ENCODE data around the gene TRAPPC2B.

The TRAPPC2B gene

DNA sequence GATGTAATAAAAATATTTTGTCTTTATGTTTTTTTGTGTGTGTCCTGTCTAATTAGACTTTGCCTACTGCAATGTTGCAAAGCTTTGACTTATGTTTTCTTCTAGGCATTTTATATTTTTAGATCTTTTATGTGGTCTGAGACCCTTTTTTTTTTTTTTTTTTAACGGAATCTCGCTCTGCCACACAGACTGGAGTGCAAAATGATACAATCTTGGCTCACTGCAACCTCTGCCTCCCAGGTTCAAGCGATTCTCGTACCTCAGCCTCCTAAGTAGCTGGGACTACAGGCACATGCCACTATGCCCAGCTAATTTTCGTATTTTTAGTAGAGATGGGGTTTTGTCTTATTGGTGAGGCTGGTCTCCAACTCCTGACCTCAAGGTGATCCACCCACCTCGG, 20.8 kb upstream of the TRAPPC2B start:
- H3K4me3 ChIP-seq (ENCODE audit: low read depth in 1 of 2, low read length in 2 of 2) = no peak overlapping the region

DNA sequence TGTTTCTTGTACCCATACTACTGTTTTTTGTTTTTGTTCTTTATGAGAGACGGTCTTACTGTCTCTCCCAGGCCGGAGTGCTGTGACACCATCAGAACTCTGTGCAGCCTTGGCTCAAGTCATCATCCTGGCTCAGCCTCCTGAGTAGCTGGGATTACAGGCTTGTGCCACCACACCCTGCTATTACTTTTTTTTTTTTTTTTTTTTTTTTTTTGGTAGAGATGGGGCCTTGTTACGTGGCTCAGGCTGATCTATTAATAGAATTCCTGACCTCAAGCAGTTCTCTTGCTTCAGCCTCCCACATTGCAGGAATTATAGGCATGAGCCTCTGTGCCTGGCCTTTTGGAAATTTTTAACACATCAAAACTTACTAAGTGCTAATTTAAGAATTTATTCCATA, 15.2 kb upstream of the TRAPPC2B start:
- H3K27me3 ChIP-seq (ENCODE audit: control insufficient read depth in 1 of 2, insufficient read depth in 2 of 2, low read length in 2 of 2) = no peaks in the 10 kb centered on the region
- H3K9ac ChIP-seq (ENCODE audit: low read length) = no peak overlapping the region
- no peak overlapping the region for H3K27ac ChIP-seq (ENCODE audit: low read depth, low read length)
- peaks cover 13% of the 10 kb centered on the region for H3K4me1 ChIP-seq (ENCODE audit: insufficient read depth, low read length)
- H3K4me3 ChIP-seq (ENCODE audit: low read depth in 1 of 2, low read length in 2 of 2) = no peak overlapping the region
- H3K36me3 ChIP-seq (ENCODE audit: insufficient read depth, low read length) = peaks cover 6% of the 10 kb centered on the region
- peaks cover 3% of the 10 kb centered on the region for H3K9me3 ChIP-seq (ENCODE audit: low read length)

More for the DNA sequence above, 20.8 kb upstream of the TRAPPC2B start:
- Histone ChIP-seq H3K36me3 (ENCODE audit: insufficient read depth, low read length) (no peaks in the 10 kb centered on the region), H3K27me3 (ENCODE audit: control insufficient read depth in 1 of 2, insufficient read depth in 2 of 2, low read length in 2 of 2) (no peaks in the 10 kb centered on the region), H3K4me1 (ENCODE audit: insufficient read depth, low read length) (no peaks in the 10 kb centered on the region), H3K27ac (ENCODE audit: low read depth, low read length) (no peak overlapping the region), H3K9me3 (ENCODE audit: low read length) (no peaks in the 10 kb centered on the region), H3K9ac (ENCODE audit: low read length) (no peak overlapping the region)

DNA sequence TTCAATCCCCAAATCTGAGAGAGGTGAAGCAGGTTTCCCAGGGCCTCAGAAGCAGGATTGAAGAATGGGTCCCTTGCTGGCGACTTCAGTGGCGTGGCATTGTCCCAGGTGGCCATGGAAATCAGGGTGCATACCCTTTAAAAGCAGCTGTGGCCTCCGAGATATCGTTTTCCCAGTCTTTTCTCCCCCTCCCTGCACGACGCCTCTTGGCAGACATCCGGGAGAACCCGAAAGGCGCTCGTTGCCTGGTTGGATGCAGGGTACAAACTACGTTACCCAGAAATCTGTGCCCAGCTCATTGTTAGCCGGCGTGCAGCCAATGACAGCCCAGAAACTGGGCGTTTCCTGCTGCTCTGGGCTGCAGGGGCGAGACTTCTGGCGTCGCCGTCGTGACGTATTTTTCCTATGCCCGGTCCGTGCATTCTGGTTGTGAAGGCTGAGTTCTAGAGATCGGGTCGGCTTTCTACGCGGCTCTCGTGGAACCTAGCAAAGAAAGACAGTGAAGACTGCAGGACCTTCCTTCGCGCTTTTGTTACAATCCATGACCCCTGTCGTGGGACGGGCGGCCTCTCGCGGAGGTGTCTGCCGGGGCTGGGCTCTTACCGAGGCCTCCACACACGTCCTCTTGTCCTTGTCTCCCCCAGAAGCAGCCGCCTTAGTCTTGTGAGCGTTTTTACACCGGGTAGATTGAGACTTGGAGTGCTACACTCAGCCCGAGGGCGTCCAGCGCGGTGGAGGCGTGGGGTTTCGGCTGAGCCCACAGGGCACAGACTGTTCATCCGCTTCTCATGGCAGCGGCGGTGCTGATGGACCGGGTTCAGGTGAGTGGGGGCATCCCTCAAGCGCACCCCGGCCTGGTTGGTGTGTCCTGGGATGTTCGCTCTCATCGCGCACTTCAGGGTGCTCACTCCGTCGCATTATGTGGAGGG, 12.2 kb upstream of the TRAPPC2B start, which contains the start of gene ZNF304:
Gene ZNF304, plus strand, starts transcription at position 395 of the 929 bp plus-strand sequence. Its CDS starts 394 bp downstream, at position 789.
- peak within 1 kb of the TSS; percentile 69 for H3K27ac ChIP-seq (ENCODE audit: low read depth, low read length)
- H3K27me3 ChIP-seq (ENCODE audit: control insufficient read depth in 1 of 2, insufficient read depth in 2 of 2, low read length in 2 of 2) = no peaks in the 10 kb centered on the region
- H3K4me1 ChIP-seq (ENCODE audit: insufficient read depth, low read length) = peaks cover 13% of the 10 kb centered on the region

DNA sequence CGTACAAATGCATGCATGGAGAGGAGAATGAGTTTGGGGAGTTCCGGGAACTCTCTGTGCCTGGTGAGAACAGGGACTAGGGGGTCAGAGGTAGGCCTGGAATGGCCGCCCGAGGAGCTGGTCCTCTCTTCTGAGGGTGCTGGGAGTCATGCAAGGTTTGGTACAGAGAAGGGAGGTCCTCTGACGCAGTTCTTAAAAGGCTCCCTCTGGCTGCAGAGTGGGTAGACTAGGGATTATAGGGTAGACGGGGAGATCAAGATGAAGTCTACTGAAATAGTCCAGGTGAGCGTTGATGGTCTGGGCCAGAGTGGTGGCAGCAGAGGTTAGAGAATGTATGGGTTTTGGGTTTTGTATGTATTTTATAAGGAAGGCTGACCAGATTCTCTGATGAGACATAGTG, 11.5 kb upstream of the TRAPPC2B start:
- peaks cover 13% of the 10 kb centered on the region for H3K4me1 ChIP-seq (ENCODE audit: insufficient read depth, low read length)
- H3K4me3 ChIP-seq (ENCODE audit: low read depth in 1 of 2, low read length in 2 of 2) = peak overlapping the region; percentile 95 to 98
- H3K27ac ChIP-seq (ENCODE audit: low read depth, low read length) = no peak overlapping the region
- H3K9ac ChIP-seq (ENCODE audit: low read length) = peak overlapping the region; percentile 99
- H3K9me3 ChIP-seq (ENCODE audit: low read length) = peaks cover 32% of the 10 kb centered on the region
- no peaks in the 10 kb centered on the region for H3K27me3 ChIP-seq (ENCODE audit: control insufficient read depth in 1 of 2, insufficient read depth in 2 of 2, low read length in 2 of 2)
- peaks cover 43% of the 10 kb centered on the region for H3K36me3 ChIP-seq (ENCODE audit: insufficient read depth, low read length)

More for the DNA sequence above, 12.2 kb upstream of the TRAPPC2B start, which contains the start of gene ZNF304:
- Histone ChIP-seq H3K4me3 (ENCODE audit: low read depth in 1 of 2, low read length in 2 of 2) (peak within 1 kb of the TSS; percentile 95 to 98), H3K9ac (ENCODE audit: low read length) (peak within 1 kb of the TSS; percentile 99), H3K36me3 (ENCODE audit: insufficient read depth, low read length) (peaks cover 36% of the 10 kb centered on the region), H3K9me3 (ENCODE audit: low read length) (peaks cover 25% of the 10 kb centered on the region)

DNA sequence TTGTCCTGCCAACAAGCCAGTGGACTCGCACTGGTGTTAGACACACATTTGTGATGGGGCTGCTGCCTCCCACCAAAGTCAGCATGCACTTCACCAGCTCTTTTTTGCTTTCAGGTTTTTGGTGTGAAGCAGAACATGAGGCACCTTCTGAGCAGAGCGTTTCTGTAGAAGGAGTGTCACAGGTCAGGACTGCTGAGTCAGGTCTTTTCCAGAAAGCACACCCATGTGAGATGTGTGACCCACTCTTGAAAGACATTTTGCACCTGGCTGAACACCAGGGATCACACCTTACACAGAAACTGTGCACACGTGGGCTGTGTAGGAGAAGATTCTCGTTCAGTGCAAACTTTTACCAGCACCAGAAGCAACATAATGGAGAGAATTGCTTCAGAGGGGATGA, 7.4 kb upstream of the TRAPPC2B start:
- H3K4me1 ChIP-seq (ENCODE audit: insufficient read depth, low read length) = peaks cover 13% of the 10 kb centered on the region
- peaks cover 52% of the 10 kb centered on the region for H3K9me3 ChIP-seq (ENCODE audit: low read length)
- peak overlapping the region in 1 of 2 donors; percentile 10 for H3K4me3 ChIP-seq (ENCODE audit: low read depth in 1 of 2, low read length in 2 of 2)
- peaks cover 67% of the 10 kb centered on the region for H3K36me3 ChIP-seq (ENCODE audit: insufficient read depth, low read length)
- H3K9ac ChIP-seq (ENCODE audit: low read length) = no peak overlapping the region
- no peak overlapping the region for H3K27ac ChIP-seq (ENCODE audit: low read depth, low read length)
- H3K27me3 ChIP-seq (ENCODE audit: control insufficient read depth in 1 of 2, insufficient read depth in 2 of 2, low read length in 2 of 2) = no peaks in the 10 kb centered on the region

DNA sequence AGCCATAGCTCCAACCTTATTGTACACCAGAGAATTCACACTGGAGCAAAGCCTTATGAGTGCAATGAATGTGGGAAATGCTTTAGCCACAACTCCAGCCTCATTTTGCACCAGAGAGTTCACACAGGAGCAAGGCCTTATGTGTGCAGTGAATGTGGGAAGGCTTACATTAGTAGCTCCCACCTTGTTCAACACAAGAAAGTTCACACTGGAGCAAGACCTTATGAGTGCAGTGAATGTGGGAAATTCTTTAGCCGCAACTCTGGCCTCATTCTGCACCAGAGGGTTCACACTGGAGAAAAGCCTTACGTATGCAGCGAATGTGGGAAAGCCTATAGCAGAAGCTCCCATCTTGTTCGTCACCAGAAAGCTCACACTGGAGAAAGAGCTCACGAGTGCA, 5.9 kb upstream of the TRAPPC2B start:
- Histone ChIP-seq H3K27ac (ENCODE audit: low read depth, low read length) (no peak overlapping the region), H3K4me1 (ENCODE audit: insufficient read depth, low read length) (peaks cover 6% of the 10 kb centered on the region), H3K9ac (ENCODE audit: low read length) (no peak overlapping the region), H3K27me3 (ENCODE audit: control insufficient read depth in 1 of 2, insufficient read depth in 2 of 2, low read length in 2 of 2) (no peaks in the 10 kb centered on the region), H3K9me3 (ENCODE audit: low read length) (peaks cover 52% of the 10 kb centered on the region), H3K36me3 (ENCODE audit: insufficient read depth, low read length) (peaks cover 67% of the 10 kb centered on the region), H3K4me3 (ENCODE audit: low read depth in 1 of 2, low read length in 2 of 2) (peak overlapping the region in 1 of 2 donors; percentile 10)

DNA sequence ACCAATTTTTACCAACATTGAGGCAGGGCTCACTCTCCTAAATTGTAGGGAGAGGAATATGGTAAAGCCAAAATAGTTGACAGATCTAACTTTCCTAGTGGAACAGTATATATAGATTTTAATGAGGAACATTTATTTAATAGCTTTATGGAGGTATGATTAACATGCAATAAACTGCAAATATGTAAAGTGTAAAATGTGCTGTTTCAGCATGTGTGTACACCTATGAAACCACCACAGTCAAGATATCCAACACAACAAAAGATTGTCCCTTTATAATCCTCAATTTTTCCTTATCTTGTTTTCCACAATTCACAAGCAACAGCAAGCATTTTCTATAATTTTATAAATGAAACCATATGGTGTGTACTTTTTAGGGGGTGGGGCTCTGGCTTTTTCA, 4.1 kb upstream of the TRAPPC2B start:
- Histone ChIP-seq H3K27me3 (ENCODE audit: control insufficient read depth in 1 of 2, insufficient read depth in 2 of 2, low read length in 2 of 2) (no peaks in the 10 kb centered on the region), H3K9me3 (ENCODE audit: low read length) (peaks cover 41% of the 10 kb centered on the region), H3K27ac (ENCODE audit: low read depth, low read length) (no peak overlapping the region), H3K4me3 (ENCODE audit: low read depth in 1 of 2, low read length in 2 of 2) (no peak overlapping the region), H3K36me3 (ENCODE audit: insufficient read depth, low read length) (peaks cover 49% of the 10 kb centered on the region), H3K4me1 (ENCODE audit: insufficient read depth, low read length) (peaks cover 11% of the 10 kb centered on the region), H3K9ac (ENCODE audit: low read length) (no peak overlapping the region)

DNA sequence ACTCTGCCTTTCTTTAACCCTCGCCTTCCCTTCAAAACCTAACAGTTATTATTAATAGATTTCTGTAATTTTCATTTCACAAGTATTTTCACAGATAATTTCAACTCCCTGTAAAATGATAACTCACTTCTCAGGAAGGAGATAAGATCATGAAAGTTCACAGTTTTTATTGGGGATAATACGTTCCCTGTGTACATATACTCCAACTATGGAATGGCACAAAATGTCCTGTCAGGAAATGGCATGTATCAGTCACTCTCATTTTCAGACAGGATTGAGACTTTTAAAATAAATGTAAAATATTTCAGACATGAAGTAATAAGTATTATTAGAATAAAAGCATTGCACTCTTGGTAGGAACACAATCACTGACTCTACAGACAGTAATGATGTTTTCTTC, 932 bp upstream of the TRAPPC2B start:
- Histone ChIP-seq H3K4me3 (ENCODE audit: low read depth in 1 of 2, low read length in 2 of 2) (peak overlapping the region in 1 of 2 donors; percentile 75), H3K27me3 (ENCODE audit: control insufficient read depth in 1 of 2, insufficient read depth in 2 of 2, low read length in 2 of 2) (no peaks in the 10 kb centered on the region), H3K4me1 (ENCODE audit: insufficient read depth, low read length) (peaks cover 13% of the 10 kb centered on the region), H3K36me3 (ENCODE audit: insufficient read depth, low read length) (peaks cover 18% of the 10 kb centered on the region), H3K9me3 (ENCODE audit: low read length) (peaks cover 14% of the 10 kb centered on the region), H3K27ac (ENCODE audit: low read depth, low read length) (peak overlapping the region; percentile 62), H3K9ac (ENCODE audit: low read length) (peak overlapping the region; percentile 77)

DNA sequence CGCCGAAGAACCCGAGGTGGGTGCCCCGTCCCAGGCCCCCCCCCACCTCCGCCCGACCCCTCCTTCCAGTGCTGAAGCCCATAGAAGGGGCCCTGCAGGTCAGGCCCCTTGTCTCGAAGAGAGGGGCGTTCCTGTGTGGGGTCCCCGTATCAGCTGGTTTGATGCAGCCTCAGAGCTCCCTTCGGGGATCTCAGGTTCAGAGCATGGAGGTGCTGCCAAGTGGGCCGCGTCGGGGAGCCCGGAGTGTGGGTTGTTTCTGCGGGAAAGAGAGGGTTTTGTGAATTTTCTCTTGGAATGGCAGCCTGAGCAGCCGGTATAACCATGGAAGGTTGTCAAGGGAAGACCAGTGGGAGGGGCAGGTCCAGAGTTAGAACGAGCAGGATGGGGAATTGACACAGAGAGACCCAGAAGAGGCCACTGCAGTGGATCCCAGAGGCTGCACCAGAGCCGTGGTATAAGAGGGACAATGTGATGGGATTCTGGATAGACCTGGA, 384 bp downstream of the TRAPPC2B start:
- no peaks in the 10 kb centered on the region for H3K27me3 ChIP-seq (ENCODE audit: control insufficient read depth in 1 of 2, insufficient read depth in 2 of 2, low read length in 2 of 2)
- H3K4me1 ChIP-seq (ENCODE audit: insufficient read depth, low read length) = peaks cover 13% of the 10 kb centered on the region
- H3K9ac ChIP-seq (ENCODE audit: low read length) = no peak overlapping the region
- H3K36me3 ChIP-seq (ENCODE audit: insufficient read depth, low read length) = peaks cover 9% of the 10 kb centered on the region
- H3K27ac ChIP-seq (ENCODE audit: low read depth, low read length) = peak overlapping the region; percentile 65
- peak overlapping the region; percentile 48 to 73 for H3K4me3 ChIP-seq (ENCODE audit: low read depth in 1 of 2, low read length in 2 of 2)
- H3K9me3 ChIP-seq (ENCODE audit: low read length) = peaks cover 2% of the 10 kb centered on the region

DNA sequence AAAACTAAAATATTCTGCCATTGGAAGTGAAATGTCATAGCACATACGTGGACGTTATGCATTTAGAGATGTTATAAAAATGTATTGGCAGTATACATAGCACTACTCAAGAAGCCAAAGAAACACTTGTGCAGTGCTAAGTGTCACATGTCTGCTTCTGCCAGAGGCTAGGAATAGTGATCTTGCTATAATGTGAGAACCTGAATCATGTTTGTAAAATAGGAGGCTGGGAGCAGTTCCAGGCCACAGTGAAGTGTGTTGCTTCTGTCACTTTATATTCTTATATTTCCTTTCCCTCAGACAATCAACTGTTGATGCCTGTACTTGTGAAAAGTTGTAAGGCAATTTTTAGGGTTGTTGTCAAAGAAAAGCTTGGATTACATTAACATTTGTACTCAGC, 3.4 kb downstream of the TRAPPC2B start:
- peaks cover 13% of the 10 kb centered on the region for H3K4me1 ChIP-seq (ENCODE audit: insufficient read depth, low read length)
- no peak overlapping the region for H3K4me3 ChIP-seq (ENCODE audit: low read depth in 1 of 2, low read length in 2 of 2)
- no peaks in the 10 kb centered on the region for H3K9me3 ChIP-seq (ENCODE audit: low read length)
- H3K36me3 ChIP-seq (ENCODE audit: insufficient read depth, low read length) = peaks cover 11% of the 10 kb centered on the region
- no peaks in the 10 kb centered on the region for H3K27me3 ChIP-seq (ENCODE audit: control insufficient read depth in 1 of 2, insufficient read depth in 2 of 2, low read length in 2 of 2)
- H3K27ac ChIP-seq (ENCODE audit: low read depth, low read length) = no peak overlapping the region
- no peak overlapping the region for H3K9ac ChIP-seq (ENCODE audit: low read length)

DNA sequence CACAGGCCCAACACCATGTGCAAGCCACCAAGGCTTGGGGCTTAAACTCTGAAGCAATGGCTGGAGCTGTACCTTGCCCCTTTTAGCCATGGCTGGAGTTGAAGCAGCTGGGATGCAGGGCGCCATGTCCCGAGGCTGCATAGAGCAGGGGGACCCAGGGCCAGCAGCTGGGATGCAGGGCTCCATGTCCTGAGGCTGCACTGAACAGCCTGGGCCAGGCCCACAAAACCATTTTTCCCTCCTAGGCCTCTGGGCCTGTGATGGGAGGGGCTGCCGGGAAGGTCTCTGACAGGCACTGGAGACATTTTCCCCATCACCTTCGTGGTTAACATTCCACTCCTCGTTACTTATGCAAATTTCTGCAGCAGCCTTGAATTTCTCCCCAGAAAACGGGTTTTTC, 10.8 kb downstream of the TRAPPC2B start:
- Histone ChIP-seq H3K4me3 (ENCODE audit: low read depth in 1 of 2, low read length in 2 of 2) (no peak overlapping the region), H3K9me3 (ENCODE audit: low read length) (peaks cover 25% of the 10 kb centered on the region), H3K36me3 (ENCODE audit: insufficient read depth, low read length) (peaks cover 53% of the 10 kb centered on the region), H3K4me1 (ENCODE audit: insufficient read depth, low read length) (no peaks in the 10 kb centered on the region), H3K27me3 (ENCODE audit: control insufficient read depth in 1 of 2, insufficient read depth in 2 of 2, low read length in 2 of 2) (no peaks in the 10 kb centered on the region), H3K9ac (ENCODE audit: low read length) (no peak overlapping the region), H3K27ac (ENCODE audit: low read depth, low read length) (no peak overlapping the region)

All from muscle layer of colon (tissue), 2 donors.